ENCODE data around the gene KIAA1328. TPM values are rescaled to one million over a fixed set of nuclear protein-coding genes. Genes with fewer than 3 reads are reported as not detected.

KIAA1328 gene
- total and polyA plus RNA-seq, 2 donors (not counting 3 experiments of a cell fraction or from before 2014, with no cell fraction given): 2.7 to 6.5 TPM

DNA sequence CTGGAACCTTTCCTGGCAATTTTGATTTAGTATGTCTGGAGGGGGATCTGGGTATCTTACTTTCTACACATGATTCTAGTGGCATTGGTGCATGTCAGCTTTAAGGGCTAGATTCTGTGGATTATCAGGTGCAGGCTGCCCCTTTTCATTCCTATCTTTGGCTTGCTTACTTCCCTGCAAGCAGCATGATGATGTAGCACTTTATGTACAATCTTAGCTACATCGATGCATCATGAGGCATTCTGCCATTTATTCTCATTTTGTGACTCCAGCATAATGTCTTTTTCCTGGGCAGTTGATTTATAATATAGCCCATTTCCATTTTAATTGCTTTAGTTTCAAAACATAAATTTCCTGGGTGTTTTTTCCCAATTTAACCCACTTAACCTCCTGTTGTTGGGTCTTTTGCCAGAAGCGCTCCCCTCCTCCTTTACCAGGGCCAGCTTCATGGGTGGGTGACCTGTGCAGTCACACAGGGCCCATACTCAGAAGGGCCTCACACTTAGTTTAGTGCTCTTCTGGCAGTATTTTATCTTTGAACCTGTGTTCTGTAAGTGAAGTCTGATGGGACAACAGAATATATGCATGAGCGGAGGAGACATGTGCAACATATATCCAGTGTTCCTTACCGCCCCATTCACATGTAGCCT, 36.2 kb upstream of the KIAA1328 start:
- H3K36me3 ChIP-seq (ENCODE audit: control insufficient read depth in 2 of 2, extremely low read depth in 1 of 2, insufficient read depth in 2 of 2, low read length in 2 of 2): peaks cover 14 to 27% of the 10 kb centered on the region in 2 experiments
- intact Hi-C loops (cut with micrococcal nuclease) (no loop called here), dilution Hi-C loops (cut with MboI; ENCODE audit: extremely low pct_ligation_motif_present, low sequenced_read_pairs) (no loop called here)
- no TSS peak for BruUV-seq (replicated peaks)
- no peaks in the 10 kb centered on the region for H3K79me2 ChIP-seq (ENCODE audit: control insufficient read depth, insufficient read depth, low read length)
- FAIRE-seq: no peak
- H3K27ac ChIP-seq (ENCODE audit: insufficient read depth, low read depth, low read length): no peak overlapping the region
- no peak for TF ChIP-seq FOS (IDR thresholded peaks at IDR 0.05; ENCODE audit: borderline replicate concordance, insufficient read depth, low read length)
- no peak for TF ChIP-seq POLR2A (IDR thresholded peaks at IDR 0.05; ENCODE audit: low read depth, low read length)
- no peak for TF ChIP-seq POLR2AphosphoS5 (IDR thresholded peaks at IDR 0.05; ENCODE audit: insufficient read depth, low read depth, low read length)
- no peak for TF ChIP-seq GATA2 (IDR thresholded peaks at IDR 0.05; ENCODE audit: insufficient read depth, insufficient read length, low read depth, low read length)
- no peak for TF ChIP-seq CTCF (IDR thresholded peaks at IDR 0.05; ENCODE audit: extremely low read depth in 1 of 2, insufficient read depth in 1 of 2, low read depth in 1 of 2, low read length in 2 of 2)
- TF ChIP-seq MYC (IDR thresholded peaks at IDR 0.05; ENCODE audit: low read depth, low read length): no peak
- no peaks in the 10 kb centered on the region for H3K9me3 ChIP-seq (replicated peaks; ENCODE audit: control insufficient read depth, insufficient read depth, low read length)
- H3K27me3 ChIP-seq (ENCODE audit: control insufficient read depth in 2 of 2, insufficient read depth in 2 of 2, low read length in 2 of 2): no peaks in the 10 kb centered on the region
- no peak for DNase-seq (ENCODE audit: low read depth, low spot score)
- H3K9me1 ChIP-seq (replicated peaks; ENCODE audit: control insufficient read depth, extremely low read depth, insufficient read depth, low read length): no peaks in the 10 kb centered on the region
- ChIA-PET CTCF (no interaction called here), POLR2A (no interaction called here)
- H3K9ac ChIP-seq (replicated peaks; ENCODE audit: extremely low read depth, insufficient read depth, low read length): no peak overlapping the region
- no peak overlapping the region for H2AFZ ChIP-seq (ENCODE audit: low read depth, low read length)
- no peaks in the 10 kb centered on the region for H4K20me1 ChIP-seq (replicated peaks; ENCODE audit: control insufficient read depth, extremely low read depth, insufficient read depth, low read length)
- H3K4me2 ChIP-seq (ENCODE audit: insufficient read depth, low read length): no peak overlapping the region
- no peak overlapping the region for H3K4me3 ChIP-seq (replicated peaks in 1 of 3; ENCODE audit: insufficient read depth in 1 of 3, low read depth in 1 of 3, low read length in 3 of 3)
- H3K4me1 ChIP-seq (ENCODE audit: control insufficient read depth, extremely low read depth, insufficient read depth, low read length): no peaks in the 10 kb centered on the region
